MM.1S (cell line): Measurements from ENCODE around the gene RIPK4.

ENCODE experiments used
- CTCF ChIP-seq: fragments of 300-600 bp; sonication (generic); IDR thresholded peaks from 2 replicates; pipeline ENCODE4 v1.5.1; 2016; ENCODE audit warnings: antibody characterized with exemption, low read length, mixed read lengths
- EZH2 ChIP-seq: fragments of 300-600 bp; sonication (generic); optimal IDR thresholded peaks from 2 replicates; pipeline ENCODE3; 2017; ENCODE audit warnings: low read depth, mild to moderate bottlenecking, antibody characterized with exemption, low read length, mixed read lengths
- EZH2phosphoT487 ChIP-seq: fragments of 300-600 bp; sonication (generic); IDR thresholded peaks from 2 replicates; pipeline ENCODE4 v1.6.1; 2018; ENCODE audit warnings: antibody characterized with exemption, low read length

DNA sequence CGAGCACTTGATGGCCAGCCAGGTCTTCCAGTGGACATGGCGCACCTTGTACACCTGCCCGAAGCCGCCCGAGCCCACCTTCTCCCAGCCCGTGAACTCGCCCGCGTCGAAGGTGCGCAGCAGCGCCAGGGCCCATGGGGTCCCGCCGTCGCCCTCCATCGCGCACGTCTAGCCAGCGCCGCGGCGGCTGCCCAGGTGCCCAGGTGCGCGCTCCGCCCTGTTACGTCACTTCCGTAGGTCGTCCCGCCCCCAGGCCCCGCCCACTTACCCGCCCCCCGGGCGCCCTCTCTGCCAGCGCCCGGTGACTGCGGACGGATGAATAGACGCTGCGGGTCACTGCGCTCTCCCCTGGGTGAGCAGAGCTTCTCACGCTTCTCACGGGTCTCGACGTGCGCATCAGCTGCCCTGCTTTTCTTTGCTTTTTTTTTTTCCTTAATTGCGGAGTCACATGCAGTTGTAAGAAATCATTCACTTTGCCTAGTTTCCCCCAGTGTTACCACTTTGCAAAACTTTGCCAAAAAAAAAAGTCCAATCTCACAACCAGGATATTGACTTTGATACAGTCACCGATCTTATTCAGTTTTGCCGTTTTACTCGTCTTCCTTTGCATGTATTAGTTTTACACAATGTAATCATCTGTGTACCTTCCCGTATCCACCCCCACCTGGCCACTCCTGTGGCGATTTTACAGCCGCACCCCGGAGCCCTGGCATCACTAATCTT, at the start of gene RIPK4:
- no peak for TF ChIP-seq CTCF
- no peak for TF ChIP-seq EZH2
- TF ChIP-seq EZH2phosphoT487, result no peak
